ENCODE data around the gene LGALS9.

The LGALS9 gene

GRCh38 chr17:27630607-27631410, at the start of gene LGALS9:
Gene LGALS9, plus strand, starts transcription at chr17:27631188. Its CDS starts 78 bp downstream, at chr17:27631266.
- DNase-seq (ENCODE audit: low read depth in 2 of 2), result no peak

- DNase-seq (ENCODE audit: low read depth in 2 of 2), result no peak
Measured at GRCh38 chr17:27582696-27583095, 48.3 kb upstream of the LGALS9 start.

DNA sequence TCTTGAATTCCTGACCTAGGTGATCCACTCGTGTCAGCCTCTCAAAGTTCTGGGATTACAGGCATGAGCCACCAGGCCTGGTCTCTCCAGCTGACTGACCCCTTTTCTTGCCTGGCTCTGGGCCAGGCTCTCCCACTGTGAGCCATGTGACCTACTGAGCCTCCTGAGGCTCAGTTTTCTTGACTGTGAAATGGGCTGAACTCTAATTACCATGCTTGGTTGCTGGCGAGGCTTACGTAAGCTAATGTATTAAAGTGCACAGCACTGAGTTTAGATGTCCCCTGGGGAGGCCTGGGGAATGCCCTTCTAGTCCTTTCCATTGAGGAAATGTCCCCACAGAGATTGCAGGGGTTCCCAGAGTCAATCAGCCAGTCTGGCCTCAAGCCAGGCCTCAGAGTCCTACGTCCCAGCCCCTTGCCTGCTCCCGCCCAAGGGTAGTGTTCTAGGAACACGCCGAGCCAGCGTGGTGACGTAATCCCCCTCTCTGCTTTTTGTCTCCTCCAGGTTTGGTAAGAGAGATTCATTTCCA, 45.8 kb upstream of the LGALS9 start:
- no peak for DNase-seq (ENCODE audit: low read depth in 2 of 2)

GRCh38 chr17:27585792-27586191, 45.2 kb upstream of the LGALS9 start:
- no peak for DNase-seq (ENCODE audit: low read depth in 2 of 2)

DNA sequence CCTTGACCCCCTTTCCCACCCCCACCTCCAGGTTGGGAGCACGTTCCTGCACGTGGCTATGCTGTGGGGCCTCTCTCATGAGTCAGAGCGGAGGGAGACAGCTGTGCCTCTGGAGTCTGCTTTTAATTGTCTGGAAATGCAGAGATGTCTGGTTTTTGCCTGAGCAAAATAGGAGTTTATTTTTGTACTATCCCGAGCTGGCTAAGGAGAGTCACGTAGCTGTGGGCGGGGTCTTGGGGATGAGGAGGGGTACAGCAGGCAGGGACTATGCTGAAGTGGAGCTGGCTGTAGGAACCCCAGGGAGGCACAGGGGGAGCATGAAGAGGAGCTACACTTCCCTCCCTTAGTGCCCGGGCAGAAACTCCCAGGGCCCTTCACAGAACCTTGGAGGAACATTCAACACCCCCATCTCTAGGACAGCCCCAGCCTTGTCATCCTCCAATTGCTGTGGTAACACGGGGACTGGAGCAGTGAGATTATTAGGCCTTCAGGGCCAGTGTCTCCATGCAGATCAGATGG, 44.7 kb upstream of the LGALS9 start:
- DNase-seq (ENCODE audit: low read depth in 2 of 2), result no peak

DNA sequence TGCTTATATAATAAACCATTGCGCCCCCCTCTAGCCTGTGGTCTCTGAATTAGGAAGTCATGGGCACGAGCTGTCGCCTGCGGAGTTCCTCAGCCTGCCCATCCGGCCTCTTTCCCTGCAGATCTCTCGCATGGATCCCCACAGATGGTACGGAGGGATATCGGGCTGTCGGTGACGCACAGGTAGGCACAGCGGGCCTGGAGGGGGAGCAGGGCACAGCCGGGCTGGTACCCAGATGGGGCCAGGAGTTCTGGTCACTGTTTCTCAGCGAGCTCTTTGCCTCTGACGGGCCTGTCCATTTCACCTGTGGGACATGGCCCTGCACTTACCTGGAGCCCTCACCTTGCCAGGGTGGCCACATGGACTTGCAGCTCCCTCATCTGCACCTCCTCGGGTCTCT, 42.6 kb upstream of the LGALS9 start:
- no peak for DNase-seq (ENCODE audit: low read depth in 2 of 2)

DNA sequence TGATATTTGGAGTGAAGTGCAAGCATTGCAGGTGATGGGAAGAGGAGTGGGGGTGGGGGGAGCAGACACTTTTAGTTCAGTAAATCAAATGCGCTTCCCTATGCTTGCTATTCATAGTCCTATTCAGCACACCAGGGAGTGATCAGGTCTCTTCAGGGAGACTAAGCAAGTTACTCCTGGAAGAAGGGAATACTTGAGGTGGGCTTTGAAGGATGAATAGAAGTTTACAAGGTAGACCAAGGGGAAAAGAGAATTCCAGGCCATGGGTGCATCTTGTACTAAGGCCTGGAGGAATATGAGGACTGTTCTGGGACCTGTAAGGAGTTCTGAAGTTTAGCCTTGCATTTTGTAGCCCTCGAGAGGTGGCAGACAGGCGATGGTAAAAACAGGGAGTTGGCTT, 40.1 kb upstream of the LGALS9 start:
- DNase-seq (ENCODE audit: low read depth in 2 of 2), result no peak

DNA sequence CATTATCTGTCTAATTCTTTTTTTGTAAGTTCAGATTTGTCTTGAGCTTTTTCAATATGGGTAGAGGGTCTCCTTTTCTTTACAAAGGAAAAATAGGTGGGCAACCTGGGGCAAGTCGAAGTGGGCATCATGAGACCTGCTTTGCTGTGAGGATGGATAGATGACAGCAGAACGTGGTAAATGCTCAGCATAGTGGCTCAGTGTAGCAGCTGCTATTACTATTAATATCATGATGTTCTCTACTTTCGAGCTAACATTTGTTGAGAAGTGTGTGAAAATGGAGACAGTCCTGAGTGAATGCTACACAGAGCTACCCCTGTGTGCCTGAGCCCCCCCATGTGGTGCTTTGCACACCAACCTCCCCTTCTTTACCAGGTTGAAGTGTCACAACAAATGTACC, 39.0 kb upstream of the LGALS9 start:
- no peak for DNase-seq (ENCODE audit: low read depth in 2 of 2)

DNA sequence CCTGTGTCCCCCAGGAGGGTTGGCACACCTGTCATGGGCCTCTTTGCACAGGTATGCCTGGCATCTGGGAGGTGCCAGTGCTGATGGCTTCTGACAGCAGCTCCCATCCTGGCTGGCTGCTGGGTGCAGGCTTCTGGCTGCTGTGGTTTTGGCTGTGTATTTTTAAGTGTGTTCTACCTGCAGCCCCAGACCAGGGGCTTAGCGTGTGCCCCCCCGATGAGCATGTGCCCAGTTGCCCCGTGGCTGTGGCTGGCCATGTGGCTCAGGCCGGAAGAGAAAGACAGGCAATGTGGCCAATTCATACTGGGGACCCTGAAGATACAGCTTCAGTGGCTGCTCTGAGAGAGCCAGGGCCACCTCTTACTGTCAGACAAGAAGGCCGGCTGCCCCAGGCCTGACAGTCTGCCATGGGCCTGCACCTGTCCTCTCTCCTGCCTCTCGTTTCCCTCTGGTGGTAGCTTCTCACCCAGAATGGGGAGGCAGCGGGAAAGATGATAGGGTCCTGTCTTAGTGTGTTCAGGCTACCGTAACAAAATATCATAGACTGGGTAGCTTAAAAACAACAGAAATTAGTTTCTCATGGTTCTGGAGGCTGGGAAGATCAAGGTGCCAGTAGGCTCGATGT, 37.6 kb upstream of the LGALS9 start:
- no peak for DNase-seq (ENCODE audit: low read depth in 2 of 2)

DNA sequence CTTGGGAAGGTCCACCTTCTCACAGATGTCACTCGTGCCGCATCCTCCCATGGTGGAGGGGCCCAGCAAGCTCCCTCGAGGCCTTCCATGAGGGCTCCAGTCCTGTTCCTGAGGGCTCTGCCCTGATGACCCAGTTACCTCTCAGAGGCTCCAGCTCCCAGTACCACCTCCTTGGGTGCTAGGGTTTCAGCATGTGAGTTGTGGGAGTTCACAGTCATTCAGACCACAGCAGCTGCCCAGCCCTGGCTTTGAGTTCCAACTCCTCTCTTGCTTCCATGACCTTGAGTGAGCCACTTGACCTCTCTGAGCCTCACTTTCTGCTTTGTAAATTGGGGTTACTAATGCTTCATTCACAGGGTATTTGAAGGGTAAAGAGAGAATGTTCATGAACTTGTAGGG, 37.1 kb upstream of the LGALS9 start:
- DNase-seq (ENCODE audit: low read depth in 2 of 2), result no peak

DNA sequence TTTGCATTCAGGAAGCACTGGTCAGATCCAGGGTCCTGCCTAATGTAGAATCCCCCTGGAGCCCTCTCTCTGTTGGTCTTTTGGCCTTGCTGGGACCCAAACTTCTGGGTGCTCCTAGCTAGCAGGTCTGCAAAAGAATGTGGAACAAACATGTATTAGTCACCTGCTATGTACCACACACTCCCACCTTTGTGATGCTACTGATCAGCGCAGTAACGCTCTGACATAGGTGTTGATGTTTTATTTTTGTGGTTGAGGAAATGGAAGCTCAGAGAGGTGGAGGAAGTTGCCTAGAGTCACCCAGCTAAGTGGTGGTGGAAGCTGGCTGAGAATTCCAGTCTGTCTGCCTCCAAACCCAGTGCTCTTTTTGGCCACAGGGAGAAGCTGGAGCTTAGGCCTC, 35.8 kb upstream of the LGALS9 start:
- no peak for DNase-seq (ENCODE audit: low read depth in 2 of 2)

DNA sequence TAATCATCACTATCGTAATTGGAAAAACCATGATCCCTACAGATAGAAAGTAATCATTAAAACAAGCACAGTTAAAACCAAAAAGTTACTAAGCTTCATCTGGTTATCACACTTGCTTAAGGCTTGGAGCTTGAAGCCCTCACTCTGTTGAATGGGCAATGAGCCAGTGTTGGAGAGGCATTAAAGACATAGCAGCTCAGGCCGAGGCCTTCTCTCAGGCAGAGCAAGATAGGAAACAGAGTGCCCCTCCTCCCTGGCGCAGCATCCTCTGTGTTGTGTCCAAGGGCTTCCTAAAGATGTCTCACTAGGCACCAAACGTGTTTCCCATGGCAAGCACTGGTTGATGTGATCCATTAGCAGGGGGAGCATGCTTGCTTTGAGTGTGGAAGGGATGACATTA, 34.9 kb upstream of the LGALS9 start:
- DNase-seq (ENCODE audit: low read depth in 2 of 2), result no peak

DNA sequence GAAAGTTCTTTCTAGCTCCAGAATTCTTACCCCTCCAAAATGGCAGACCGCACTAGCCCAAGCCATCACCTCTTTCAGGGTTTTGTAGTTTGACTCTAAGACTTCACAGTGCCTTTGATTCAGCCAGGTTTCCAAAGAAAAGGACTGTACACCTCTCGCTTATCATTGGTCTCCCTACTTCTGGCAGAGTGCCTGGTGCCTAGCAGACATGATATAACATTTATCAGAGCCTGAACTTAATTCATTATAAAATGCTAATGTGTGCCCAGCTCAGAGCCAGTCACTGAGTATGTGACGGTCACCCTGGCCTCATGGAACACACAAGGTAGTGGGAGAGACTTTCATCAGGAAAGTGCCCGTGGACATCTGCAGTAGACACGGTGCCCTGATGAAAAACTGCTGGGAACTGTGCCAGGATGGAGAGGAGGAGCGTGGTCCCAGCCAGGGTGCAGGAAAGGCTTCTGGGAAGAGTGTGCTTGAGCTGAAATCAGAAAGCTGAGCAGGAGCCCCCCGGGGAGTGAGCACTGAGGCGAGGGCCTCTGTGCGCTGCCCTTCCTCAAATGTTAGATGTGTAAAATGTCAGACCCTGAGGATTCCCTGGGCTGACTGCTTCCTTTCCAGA, 34.3 kb upstream of the LGALS9 start:
- no peak for DNase-seq (ENCODE audit: low read depth in 2 of 2)

GRCh38 chr17:27597188-27597580, 33.8 kb upstream of the LGALS9 start:
- no peak for DNase-seq (ENCODE audit: low read depth in 2 of 2)

DNA sequence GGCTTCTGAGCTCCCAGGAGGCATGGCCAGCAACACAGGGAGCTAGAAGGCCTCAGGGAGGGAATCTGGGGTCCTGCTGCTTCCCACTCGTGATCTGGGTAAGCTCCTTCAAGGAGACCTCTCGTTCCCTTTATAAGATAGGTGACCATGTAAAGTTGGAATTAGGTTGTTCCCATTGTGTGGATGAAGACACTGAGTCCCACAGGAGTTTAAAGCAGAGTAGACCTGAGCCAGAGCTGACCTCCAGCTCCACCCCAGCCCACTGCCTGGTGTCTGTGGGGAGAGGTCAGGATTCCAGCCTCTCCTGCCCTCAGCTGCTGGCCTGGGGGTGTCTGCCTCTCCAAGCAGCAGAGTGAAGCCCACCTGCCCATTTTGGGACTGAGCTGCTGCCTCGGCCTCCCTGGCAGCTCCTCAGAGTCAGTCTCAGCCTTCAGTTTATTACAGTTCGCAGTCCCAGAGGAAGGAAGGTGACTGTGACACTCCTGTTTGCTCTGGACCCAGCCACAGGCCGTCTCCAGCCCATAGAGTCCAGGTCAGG, 33.1 kb upstream of the LGALS9 start:
- DNase-seq (ENCODE audit: low read depth in 2 of 2), result no peak

GRCh38 chr17:27598337-27599050, 32.5 kb upstream of the LGALS9 start:
- DNase-seq (ENCODE audit: low read depth in 2 of 2), result no peak

DNA sequence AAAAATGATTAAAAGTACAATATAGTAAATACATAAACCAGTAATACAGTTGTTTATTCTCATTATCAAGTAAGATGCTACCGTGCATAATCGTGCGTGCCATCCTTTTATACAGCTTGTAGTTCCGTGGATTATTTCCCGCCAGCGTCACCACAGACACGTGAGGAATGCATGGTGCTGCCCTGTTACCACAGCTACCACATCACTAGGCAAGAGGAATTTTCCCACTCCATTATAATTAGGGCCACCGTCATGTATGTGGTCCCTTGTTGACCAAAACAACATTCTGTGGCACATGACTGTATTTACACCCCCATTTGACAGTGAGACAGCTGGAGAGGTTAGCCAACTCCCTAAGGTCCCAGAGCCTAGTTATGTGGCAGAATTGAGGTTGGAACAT, 30.5 kb upstream of the LGALS9 start:
- no peak for DNase-seq (ENCODE audit: low read depth in 2 of 2)

- peak; percentile 61 to 73 for DNase-seq (ENCODE audit: low read depth in 2 of 2)
Measured at GRCh38 chr17:27601069-27601974, 29.7 kb upstream of the LGALS9 start.

GRCh38 chr17:27601975-27602302, 29.0 kb upstream of the LGALS9 start:
- no peak for DNase-seq (ENCODE audit: low read depth in 2 of 2)

- peak in 1 of 2 donors; percentile 58 for DNase-seq (ENCODE audit: low read depth in 2 of 2)
Measured at GRCh38 chr17:27602721-27603420, 28.1 kb upstream of the LGALS9 start.

Data from stimulated activated CD4-positive, alpha-beta T cell treated with anti-CD3 and anti-CD28 coated beads, Interleukin-15, amount 100 ng/mL, for 48 hours (primary cell).